HUES48 (cell line): ENCODE data around the gene SFXN5.
A peak's percentile ranks its signal among the peaks of the same experiment; 100 is the strongest.

Experiments used
- H3K27ac ChIP-seq: one replicate; pipeline ENCODE4 v1.7.0; 2013; ENCODE audit warnings: low read depth, low read length, inconsistent platforms
- H3K27me3 ChIP-seq: 2 replicates; pipeline ENCODE4 v1.6.1; 2013; ENCODE audit warnings: mild to moderate bottlenecking, low read length; ENCODE audit not compliant: control insufficient read depth, insufficient read depth
- H3K36me3 ChIP-seq: 2 replicates; pipeline ENCODE4 v1.6.1; 2013; ENCODE audit warnings: low read length; ENCODE audit not compliant: control insufficient read depth, insufficient read depth
- H3K4me1 ChIP-seq: 2 replicates; pipeline ENCODE4 v1.6.1; 2013; ENCODE audit warnings: mild to moderate bottlenecking, low read length; ENCODE audit not compliant: control insufficient read depth, insufficient read depth
- H3K4me3 ChIP-seq: 2 replicates; pipeline ENCODE4 v1.5.1; 2013; ENCODE audit warnings: mild to moderate bottlenecking, low read depth, low read length
- H3K9ac ChIP-seq: 2 replicates; pipeline ENCODE4 v1.6.1; 2013; ENCODE audit warnings: mild to moderate bottlenecking, low read depth, low read length, moderate library complexity
- H3K9me3 ChIP-seq: 2 replicates; pipeline ENCODE4 v1.6.1; 2013; ENCODE audit warnings: low read length; ENCODE audit not compliant: control insufficient read depth, insufficient read depth

The SFXN5 gene

DNA sequence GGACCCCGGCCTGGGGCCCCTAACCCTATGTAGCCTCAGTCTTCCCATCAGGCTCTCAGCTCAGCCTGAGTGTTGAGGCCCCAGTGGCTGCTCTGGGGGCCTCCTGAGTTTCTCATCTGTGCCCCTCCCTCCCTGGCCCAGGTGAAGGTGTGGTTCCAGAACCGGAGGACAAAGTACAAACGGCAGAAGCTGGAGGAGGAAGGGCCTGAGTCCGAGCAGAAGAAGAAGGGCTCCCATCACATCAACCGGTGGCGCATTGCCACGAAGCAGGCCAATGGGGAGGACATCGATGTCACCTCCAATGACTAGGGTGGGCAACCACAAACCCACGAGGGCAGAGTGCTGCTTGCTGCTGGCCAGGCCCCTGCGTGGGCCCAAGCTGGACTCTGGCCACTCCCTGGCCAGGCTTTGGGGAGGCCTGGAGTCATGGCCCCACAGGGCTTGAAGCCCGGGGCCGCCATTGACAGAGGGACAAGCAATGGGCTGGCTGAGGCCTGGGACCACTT, 137.8 kb downstream of the SFXN5 start:
- peaks cover 9% of the 10 kb centered on the region for H3K4me1 ChIP-seq

DNA sequence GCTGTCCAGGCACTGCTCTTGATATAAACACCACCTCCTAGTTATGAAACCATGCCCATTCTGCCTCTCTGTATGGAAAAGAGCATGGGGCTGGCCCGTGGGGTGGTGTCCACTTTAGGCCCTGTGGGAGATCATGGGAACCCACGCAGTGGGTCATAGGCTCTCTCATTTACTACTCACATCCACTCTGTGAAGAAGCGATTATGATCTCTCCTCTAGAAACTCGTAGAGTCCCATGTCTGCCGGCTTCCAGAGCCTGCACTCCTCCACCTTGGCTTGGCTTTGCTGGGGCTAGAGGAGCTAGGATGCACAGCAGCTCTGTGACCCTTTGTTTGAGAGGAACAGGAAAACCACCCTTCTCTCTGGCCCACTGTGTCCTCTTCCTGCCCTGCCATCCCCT, 138.3 kb downstream of the SFXN5 start:
- no peak overlapping the region for H3K9ac ChIP-seq
- peaks cover 82% of the 10 kb centered on the region for H3K27me3 ChIP-seq
- H3K9me3 ChIP-seq, result no peaks in the 10 kb centered on the region
- H3K4me1 ChIP-seq, result peaks cover 9% of the 10 kb centered on the region
- H3K27ac ChIP-seq, result no peak overlapping the region
- no peaks in the 10 kb centered on the region for H3K36me3 ChIP-seq
- H3K4me3 ChIP-seq, result no peak overlapping the region

More for the DNA sequence above, 137.8 kb downstream of the SFXN5 start:
- Histone ChIP-seq H3K36me3 (no peaks in the 10 kb centered on the region), H3K9me3 (no peaks in the 10 kb centered on the region), H3K27ac (no peak overlapping the region), H3K4me3 (no peak overlapping the region), H3K27me3 (peaks cover 77% of the 10 kb centered on the region), H3K9ac (no peak overlapping the region)

DNA sequence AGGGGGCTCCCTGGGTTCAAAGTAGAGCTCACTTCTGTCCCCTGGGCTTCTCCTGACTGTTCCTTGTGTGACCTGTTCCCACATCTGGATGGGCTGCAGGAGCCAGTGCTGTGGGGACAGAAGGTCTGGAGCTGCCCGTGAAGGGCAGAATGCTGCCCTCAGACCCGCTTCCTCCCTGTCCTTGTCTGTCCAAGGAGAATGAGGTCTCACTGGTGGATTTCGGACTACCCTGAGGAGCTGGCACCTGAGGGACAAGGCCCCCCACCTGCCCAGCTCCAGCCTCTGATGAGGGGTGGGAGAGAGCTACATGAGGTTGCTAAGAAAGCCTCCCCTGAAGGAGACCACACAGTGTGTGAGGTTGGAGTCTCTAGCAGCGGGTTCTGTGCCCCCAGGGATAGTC, 138.7 kb downstream of the SFXN5 start:
- Histone ChIP-seq H3K27me3 (peaks cover 86% of the 10 kb centered on the region), H3K36me3 (no peaks in the 10 kb centered on the region), H3K4me1 (peaks cover 9% of the 10 kb centered on the region), H3K9ac (no peak overlapping the region), H3K27ac (no peak overlapping the region), H3K4me3 (no peak overlapping the region), H3K9me3 (no peaks in the 10 kb centered on the region)

DNA sequence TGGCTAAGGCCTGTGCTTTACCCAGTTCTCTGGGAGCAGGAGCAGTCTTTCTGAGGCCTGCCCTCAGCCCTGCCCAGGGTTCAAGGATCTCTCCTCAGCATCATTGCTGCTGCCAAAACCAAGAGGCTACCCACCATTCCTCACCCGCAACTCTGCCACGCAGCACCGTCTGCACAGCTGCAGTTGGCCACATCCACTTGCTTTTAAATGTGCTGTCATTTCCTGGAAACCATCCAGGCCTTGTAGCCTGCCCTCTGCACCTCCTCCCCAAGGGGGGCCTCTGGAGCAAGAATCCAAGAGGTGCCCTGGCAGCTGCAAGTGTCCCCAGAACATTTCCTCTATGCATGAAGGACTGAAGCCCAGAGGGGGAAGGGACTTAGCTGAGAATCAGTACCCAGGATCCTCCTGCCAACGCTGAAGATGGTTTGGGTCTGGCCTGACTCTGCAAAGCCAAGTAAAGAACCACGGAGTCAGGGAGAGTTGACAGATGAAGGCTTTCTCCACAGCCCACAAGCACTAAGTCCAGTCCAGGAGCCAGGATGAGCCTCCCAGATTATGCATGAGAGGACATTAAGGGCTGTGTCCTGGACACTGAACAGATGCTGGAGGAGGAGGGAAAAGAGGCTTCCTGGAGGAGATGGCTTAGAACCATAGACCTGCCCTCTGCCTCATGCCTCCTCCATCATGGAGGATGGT, 139.3 kb downstream of the SFXN5 start:
- Histone ChIP-seq H3K27me3 (peaks cover 91% of the 10 kb centered on the region), H3K27ac (no peak overlapping the region), H3K4me1 (peaks cover 9% of the 10 kb centered on the region), H3K9me3 (no peaks in the 10 kb centered on the region), H3K36me3 (no peaks in the 10 kb centered on the region), H3K4me3 (no peak overlapping the region), H3K9ac (no peak overlapping the region)

DNA sequence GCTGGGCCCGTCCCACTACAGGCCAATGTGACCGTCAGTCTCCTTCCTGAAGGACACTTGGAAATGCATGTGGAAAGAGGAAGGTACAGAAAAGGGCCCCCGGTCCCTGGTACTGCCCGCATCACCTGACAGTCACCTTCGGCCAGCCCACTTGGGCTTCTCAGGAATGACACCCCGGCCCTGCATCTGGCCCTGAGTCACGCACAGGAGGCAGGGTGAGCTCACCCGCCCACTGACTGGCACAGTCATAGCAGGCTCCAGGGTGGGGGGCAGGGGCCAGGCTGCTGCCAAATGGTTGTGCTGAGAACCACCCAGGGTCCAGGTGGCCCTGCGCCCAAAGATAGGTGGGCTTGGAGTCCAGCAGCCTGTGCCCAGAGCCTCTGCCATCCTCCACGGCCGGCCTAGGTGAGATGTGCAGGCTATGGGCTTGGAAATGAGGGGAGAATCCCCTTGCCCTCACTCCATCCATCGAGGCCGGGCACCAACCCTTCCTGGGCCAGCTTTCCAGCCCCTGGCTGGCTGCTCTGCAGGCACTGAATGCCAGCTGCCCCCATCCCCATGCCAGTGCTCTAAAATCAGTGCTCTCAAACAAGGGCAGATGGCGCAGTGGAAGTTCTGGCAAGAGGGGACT, 140.1 kb downstream of the SFXN5 start:
- Histone ChIP-seq H3K9me3 (no peaks in the 10 kb centered on the region), H3K36me3 (no peaks in the 10 kb centered on the region), H3K4me1 (peaks cover 6% of the 10 kb centered on the region), H3K27me3 (peaks cover 91% of the 10 kb centered on the region), H3K4me3 (no peak overlapping the region), H3K27ac (no peak overlapping the region), H3K9ac (no peak overlapping the region)

DNA sequence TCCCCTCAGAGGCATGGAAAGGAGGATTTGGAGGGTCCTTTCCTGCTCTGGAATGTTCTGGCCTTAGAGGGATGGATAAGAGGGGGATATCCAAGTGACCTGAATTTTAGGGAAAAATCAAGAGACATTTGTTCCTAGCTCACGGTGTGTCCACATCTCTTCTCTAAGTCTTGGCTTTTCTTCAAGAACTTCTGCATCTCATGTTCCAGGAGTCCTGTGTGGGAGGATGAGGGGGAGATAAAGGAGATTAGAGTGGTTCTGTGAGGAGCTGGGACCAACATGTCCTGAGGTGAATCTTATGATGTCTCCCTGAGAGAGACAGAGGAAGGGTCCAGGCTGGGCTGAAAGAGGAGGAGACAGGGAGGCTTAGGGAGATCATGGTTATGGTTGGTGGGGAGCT, 142.5 kb downstream of the SFXN5 start:
- no peak overlapping the region for H3K9ac ChIP-seq
- H3K36me3 ChIP-seq, result no peaks in the 10 kb centered on the region
- H3K4me1 ChIP-seq, result peaks cover 23% of the 10 kb centered on the region
- H3K27me3 ChIP-seq, result peaks cover 98% of the 10 kb centered on the region
- no peak overlapping the region for H3K27ac ChIP-seq
- H3K4me3 ChIP-seq, result no peak overlapping the region
- H3K9me3 ChIP-seq, result no peaks in the 10 kb centered on the region

DNA sequence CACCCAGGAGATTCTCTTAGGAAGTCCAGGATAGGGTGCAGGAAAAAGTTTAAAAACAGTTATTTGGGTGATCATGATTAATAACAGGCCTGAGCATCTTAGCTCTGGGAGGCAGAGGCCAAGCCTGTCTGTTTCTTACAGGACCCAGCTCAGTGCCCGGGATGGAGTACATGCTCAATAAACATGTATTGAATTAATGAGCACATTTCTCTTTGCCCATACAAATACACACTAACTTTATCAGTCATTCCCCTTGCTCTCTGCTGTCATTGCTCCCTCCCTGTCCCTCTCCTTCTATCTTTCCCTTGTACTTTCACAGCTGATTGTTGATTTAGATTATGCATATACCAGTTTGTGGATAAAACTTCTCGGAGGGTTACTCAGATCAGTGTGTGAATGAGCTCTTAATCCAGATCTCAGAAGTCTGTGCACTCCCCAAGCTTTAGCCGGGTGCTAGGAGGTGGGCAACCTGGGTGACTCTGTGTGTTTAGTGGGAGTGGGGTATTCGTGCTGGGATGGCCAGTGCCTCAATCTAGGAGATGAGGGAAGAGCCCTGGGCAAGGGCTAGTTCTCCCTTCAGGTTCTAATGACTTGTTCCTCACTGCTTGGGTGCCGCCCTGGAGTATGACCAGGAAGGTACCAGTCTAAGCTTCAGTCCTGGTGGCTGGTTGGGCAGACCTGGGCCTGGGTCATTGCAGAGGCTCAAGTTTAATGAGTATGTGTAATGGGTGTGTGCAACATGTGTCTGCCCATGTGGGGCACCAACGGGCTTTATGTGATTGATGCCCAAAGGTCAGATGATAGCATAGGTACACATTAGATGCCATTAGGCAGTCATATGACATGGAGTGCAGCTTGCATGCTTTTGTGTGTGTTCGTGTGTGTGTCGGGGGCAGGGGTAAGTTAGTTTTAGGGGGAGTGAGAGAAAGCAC, 143.6 kb downstream of the SFXN5 start:
- Histone ChIP-seq H3K36me3 (no peaks in the 10 kb centered on the region), H3K4me3 (no peak overlapping the region), H3K9ac (no peak overlapping the region), H3K9me3 (no peaks in the 10 kb centered on the region), H3K27me3 (peaks cover 100% of the 10 kb centered on the region), H3K27ac (no peak overlapping the region), H3K4me1 (peaks cover 28% of the 10 kb centered on the region)

DNA sequence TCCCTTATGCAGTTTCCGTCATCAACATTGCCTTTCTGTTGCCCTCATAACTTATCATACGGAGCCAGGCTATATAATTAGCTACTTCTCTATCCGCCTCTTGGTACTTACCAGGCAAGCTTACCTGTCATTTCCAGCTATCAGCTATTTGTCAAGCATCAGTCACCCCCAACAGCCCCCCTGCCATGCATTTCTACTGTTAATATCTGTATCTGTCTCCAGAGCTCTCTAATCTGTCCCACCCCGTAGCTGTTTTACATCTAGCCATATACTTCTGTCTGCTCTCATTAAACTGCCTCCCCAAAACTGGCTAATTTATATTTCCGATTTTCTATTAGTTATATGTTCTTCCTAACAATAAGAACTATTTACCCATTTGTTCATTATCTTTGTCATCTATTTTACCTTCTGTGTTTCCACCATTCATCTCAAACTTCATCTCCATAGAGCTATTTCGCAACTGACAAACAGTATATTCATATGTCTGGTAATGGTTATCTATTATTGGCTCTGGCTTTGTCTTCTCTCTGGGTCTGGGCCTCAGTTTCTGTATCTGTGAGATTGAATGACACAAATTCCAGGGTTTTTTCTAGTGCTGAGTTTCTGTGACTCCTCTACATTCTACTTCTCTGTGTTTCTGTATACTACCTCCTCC, 144.6 kb downstream of the SFXN5 start:
- Histone ChIP-seq H3K9ac (no peak overlapping the region), H3K27ac (no peak overlapping the region), H3K36me3 (no peaks in the 10 kb centered on the region), H3K4me1 (peaks cover 28% of the 10 kb centered on the region), H3K9me3 (no peaks in the 10 kb centered on the region), H3K27me3 (peaks cover 100% of the 10 kb centered on the region), H3K4me3 (no peak overlapping the region)

DNA sequence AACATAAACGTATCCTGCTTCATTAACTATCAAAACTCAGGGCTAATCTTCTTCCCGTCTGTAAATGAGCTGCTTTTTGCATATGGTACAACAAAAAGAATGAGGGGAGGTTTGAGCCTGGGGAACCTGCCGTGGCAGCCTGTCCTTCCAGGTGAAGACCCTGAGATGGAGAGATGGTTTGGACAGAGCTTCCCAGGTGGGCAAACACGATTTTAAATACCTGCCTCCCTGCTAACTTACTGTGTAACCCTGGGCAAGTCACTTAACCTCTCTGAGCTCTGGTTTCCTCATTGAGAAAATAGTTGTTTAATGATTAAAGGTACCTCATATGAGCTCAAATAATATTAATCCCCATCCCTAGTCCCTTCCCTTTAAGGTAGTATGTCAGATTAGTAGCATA, 145.1 kb downstream of the SFXN5 start:
- H3K36me3 ChIP-seq, result no peaks in the 10 kb centered on the region
- no peak overlapping the region for H3K4me3 ChIP-seq
- H3K27me3 ChIP-seq, result peaks cover 100% of the 10 kb centered on the region
- H3K27ac ChIP-seq, result no peak overlapping the region
- no peak overlapping the region for H3K9ac ChIP-seq
- H3K4me1 ChIP-seq, result peaks cover 28% of the 10 kb centered on the region
- no peaks in the 10 kb centered on the region for H3K9me3 ChIP-seq

DNA sequence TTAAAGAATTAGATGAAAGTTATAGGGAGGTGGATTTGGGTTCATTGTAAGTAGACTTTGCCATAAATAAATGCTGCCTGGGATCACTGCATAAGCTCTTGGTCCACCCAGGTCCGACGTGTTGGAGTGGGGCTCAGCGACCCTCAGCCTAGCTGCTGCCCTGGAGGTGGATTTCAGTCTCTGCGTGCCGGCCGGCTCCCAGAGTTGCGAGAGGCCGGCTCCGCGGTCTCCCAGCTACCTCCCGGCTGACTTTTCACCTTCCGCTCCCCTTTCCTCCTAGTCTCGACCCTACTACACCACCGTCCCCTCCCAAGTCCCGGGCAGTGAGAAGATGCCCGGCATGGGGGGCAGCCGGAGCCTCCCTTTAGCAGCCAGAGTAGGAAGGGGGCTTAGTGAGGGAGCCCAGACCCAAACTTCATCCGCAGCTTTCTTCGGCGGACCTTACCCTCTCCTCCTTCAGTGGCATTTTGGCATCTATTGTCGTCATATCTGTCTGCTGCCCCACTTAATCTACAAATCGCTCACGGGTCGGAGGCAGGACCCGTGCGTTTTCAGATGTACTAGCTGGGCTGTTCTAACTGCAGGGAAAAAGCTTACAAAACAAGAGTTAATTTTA, 146.1 kb downstream of the SFXN5 start:
- H3K4me1 ChIP-seq, result peaks cover 36% of the 10 kb centered on the region
- peaks cover 100% of the 10 kb centered on the region for H3K27me3 ChIP-seq
- H3K9me3 ChIP-seq, result no peaks in the 10 kb centered on the region
- H3K9ac ChIP-seq, result no peak overlapping the region
- H3K36me3 ChIP-seq, result no peaks in the 10 kb centered on the region
- 0 out of 2 replicates have a peak overlapping the region, but pooled peaks have one; percentile 13 for H3K4me3 ChIP-seq
- no peak overlapping the region for H3K27ac ChIP-seq
